ENCODE results near the gene CDH24. TPM values are rescaled to one million over a fixed set of nuclear protein-coding genes. Genes with fewer than 3 reads are reported as not detected.

The CDH24 gene
- total and polyA plus RNA-seq, 9 of the 15 experiments (the other 6 are each of a cell fraction or from before 2014, with no cell fraction given) = 0.04 to 16.2 (median 4.9) TPM

DNA sequence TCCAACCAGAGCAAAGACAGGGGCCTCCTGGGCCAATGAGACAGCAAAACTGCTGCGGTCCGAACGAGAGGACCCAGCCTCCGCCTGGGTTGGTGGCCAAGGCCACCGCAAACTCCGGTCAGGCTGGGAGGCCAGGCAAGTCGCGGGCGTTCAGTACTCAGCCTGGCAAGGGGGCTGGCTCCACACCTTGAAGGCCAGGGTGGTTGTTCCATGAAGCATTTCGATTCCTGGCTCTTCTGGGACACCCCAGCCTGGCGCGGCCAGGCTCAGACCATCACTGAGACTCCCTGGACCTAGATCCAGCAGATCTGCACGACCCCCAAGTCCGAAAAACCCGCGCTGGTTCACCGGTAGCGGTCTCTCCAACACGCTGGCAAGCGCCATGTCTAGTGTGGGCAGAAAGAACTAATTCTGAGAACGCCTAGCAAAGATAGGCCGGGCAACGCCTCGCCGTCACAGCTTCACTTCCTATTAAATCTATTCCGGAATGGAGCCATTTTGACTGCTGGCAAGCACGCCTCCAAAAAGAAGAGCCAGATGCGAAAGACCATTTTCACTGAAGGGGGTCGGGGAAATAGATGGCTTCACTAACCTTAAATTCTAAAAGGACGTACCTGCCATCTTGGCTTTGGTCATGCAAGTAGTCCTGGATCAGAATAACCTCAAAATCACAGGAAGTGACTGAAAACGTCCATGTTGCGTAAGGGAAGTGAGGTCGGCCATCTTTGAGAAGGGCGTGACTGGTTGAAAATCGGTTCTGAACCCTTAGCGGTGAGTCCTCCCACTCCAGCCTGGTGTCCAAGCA, 22.6 kb downstream of the CDH24 start, which contains the start of gene PSMB5 (continued):
- TF ChIP-seq ELF1 (tag; IDR thresholded peaks at IDR 0.05) (peak; percentile 90), CBFA2T3 (IDR thresholded peaks at IDR 0.05) (no peak), ZNF282 (CRISPR knock-in tag; IDR thresholded peaks at IDR 0.05) (no peak), PYGO2 (tag; IDR thresholded peaks at IDR 0.05) (no peak), PHTF2 (CRISPR knock-in tag; IDR thresholded peaks at IDR 0.05) (no peak), PTRF (tag; IDR thresholded peaks at IDR 0.05) (no peak), CBX2 (IDR thresholded peaks at IDR 0.05; ENCODE audit: insufficient read depth, low read length, poor library complexity, severe bottlenecking) (no peak), CHD4 (IDR thresholded peaks at IDR 0.05; ENCODE audit: insufficient read depth, insufficient replicate concordance, low read depth, low read length, poor library complexity, severe bottlenecking) (no peak), SRF (CRISPR knock-in tag; IDR thresholded peaks at IDR 0.05) (0 out of 4 replicates have a peak, but pooled peaks of 1 of the 2 experiments have one; percentile 8), FOXA3 (CRISPR knock-in tag; conservative IDR thresholded peaks at IDR 0.05 in 1 of 2, IDR thresholded peaks at IDR 0.05 in 1 of 2) (0 out of 4 replicates have a peak, but pooled peaks of 1 of the 2 experiments have one; percentile 20), SMAD4 (CRISPR knock-in tag; conservative IDR thresholded peaks at IDR 0.05) (0 out of 2 replicates have a peak, but pooled peaks have one; percentile 25), CHD1 (IDR thresholded peaks at IDR 0.05; ENCODE audit: low read length) (peak; percentile 74), SMAD2 (IDR thresholded peaks at IDR 0.05; ENCODE audit: low read depth, low read length) (no peak), EP300 (IDR thresholded peaks at IDR 0.05; ENCODE audit: low read length) (no peak)
- TF ChIP-seq, protein P1, sequence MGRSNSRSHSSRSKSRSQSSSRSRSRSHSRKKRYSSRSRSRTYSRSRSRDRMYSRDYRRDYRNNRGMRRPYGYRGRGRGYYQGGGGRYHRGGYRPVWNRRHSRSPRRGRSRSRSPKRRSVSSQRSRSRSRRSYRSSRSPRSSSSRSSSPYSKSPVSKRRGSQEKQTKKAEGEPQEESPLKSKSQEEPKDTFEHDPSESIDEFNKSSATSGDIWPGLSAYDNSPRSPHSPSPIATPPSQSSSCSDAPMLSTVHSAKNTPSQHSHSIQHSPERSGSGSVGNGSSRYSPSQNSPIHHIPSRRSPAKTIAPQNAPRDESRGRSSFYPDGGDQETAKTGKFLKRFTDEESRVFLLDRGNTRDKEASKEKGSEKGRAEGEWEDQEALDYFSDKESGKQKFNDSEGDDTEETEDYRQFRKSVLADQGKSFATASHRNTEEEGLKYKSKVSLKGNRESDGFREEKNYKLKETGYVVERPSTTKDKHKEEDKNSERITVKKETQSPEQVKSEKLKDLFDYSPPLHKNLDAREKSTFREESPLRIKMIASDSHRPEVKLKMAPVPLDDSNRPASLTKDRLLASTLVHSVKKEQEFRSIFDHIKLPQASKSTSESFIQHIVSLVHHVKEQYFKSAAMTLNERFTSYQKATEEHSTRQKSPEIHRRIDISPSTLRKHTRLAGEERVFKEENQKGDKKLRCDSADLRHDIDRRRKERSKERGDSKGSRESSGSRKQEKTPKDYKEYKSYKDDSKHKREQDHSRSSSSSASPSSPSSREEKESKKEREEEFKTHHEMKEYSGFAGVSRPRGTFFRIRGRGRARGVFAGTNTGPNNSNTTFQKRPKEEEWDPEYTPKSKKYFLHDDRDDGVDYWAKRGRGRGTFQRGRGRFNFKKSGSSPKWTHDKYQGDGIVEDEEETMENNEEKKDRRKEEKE (IDR thresholded peaks at IDR 0.05; ENCODE audit: borderline replicate concordance in 1 of 2, control insufficient read depth in 1 of 2, low read depth in 2 of 2, low read length in 1 of 2) = no peak
- TF ChIP-seq, protein P2, sequence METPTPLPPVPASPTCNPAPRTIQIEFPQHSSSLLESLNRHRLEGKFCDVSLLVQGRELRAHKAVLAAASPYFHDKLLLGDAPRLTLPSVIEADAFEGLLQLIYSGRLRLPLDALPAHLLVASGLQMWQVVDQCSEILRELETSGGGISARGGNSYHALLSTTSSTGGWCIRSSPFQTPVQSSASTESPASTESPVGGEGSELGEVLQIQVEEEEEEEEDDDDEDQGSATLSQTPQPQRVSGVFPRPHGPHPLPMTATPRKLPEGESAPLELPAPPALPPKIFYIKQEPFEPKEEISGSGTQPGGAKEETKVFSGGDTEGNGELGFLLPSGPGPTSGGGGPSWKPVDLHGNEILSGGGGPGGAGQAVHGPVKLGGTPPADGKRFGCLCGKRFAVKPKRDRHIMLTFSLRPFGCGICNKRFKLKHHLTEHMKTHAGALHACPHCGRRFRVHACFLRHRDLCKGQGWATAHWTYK (CRISPR knock-in tag; IDR thresholded peaks at IDR 0.05) = no peak
- TF ChIP-seq, protein P3, sequence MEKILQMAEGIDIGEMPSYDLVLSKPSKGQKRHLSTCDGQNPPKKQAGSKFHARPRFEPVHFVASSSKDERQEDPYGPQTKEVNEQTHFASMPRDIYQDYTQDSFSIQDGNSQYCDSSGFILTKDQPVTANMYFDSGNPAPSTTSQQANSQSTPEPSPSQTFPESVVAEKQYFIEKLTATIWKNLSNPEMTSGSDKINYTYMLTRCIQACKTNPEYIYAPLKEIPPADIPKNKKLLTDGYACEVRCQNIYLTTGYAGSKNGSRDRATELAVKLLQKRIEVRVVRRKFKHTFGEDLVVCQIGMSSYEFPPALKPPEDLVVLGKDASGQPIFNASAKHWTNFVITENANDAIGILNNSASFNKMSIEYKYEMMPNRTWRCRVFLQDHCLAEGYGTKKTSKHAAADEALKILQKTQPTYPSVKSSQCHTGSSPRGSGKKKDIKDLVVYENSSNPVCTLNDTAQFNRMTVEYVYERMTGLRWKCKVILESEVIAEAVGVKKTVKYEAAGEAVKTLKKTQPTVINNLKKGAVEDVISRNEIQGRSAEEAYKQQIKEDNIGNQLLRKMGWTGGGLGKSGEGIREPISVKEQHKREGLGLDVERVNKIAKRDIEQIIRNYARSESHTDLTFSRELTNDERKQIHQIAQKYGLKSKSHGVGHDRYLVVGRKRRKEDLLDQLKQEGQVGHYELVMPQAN (IDR thresholded peaks at IDR 0.05; ENCODE audit: borderline replicate concordance) = peak; percentile 71; the same call in 1 of the 2 replicates
- TF ChIP-seq, protein P4, sequence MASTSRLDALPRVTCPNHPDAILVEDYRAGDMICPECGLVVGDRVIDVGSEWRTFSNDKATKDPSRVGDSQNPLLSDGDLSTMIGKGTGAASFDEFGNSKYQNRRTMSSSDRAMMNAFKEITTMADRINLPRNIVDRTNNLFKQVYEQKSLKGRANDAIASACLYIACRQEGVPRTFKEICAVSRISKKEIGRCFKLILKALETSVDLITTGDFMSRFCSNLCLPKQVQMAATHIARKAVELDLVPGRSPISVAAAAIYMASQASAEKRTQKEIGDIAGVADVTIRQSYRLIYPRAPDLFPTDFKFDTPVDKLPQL (IDR thresholded peaks at IDR 0.05; ENCODE audit: extremely low read depth, insufficient read length) = no peak
